ENCODE data around the gene FBXL3. TPM values are rescaled to one million over a fixed set of nuclear protein-coding genes. Genes with fewer than 3 reads are reported as not detected.

Gene FBXL3
- total and polyA plus RNA-seq, 2 experiments from 2014 or later, result 5.0 to 14.6 TPM

GRCh38 chr13:76969488-76970365, 57.2 kb downstream of the FBXL3 start:
- Mint-ChIP-seq H3K27me3 (ENCODE audit: insufficient read depth, low read depth, poor library complexity) (peaks cover 2% of the 10 kb centered on the region), H3K9me3 (no peaks in the 10 kb centered on the region), H3K4me3 (no peak overlapping the region), H3K36me3 (ENCODE audit: low read depth) (no peaks in the 10 kb centered on the region), H3K4me1 (peaks cover 10% of the 10 kb centered on the region; the same call in 1 of the 3 replicates), H3K27ac (no peak overlapping the region)
- Histone ChIP-seq H4K20me1 (replicated peaks; ENCODE audit: insufficient read depth) (no peaks in the 10 kb centered on the region), H3K9me2 (ENCODE audit: insufficient read depth) (peaks cover 5% of the 10 kb centered on the region; the same call in 1 of the 2 replicates), H3K27me3 (ENCODE audit: insufficient read depth) (no peaks in the 10 kb centered on the region), H3K27ac (ENCODE audit: low read depth) (no peak overlapping the region), H3K4me1 (ENCODE audit: insufficient read depth) (no peaks in the 10 kb centered on the region), H3F3A (replicated peaks; ENCODE audit: low read depth) (no peaks in the 10 kb centered on the region), H3K4me3 (no peak overlapping the region), H2AFZ (no peak overlapping the region), H3K36me3 (ENCODE audit: insufficient read depth) (no peaks in the 10 kb centered on the region), H3K79me2 (replicated peaks; ENCODE audit: insufficient read depth) (no peaks in the 10 kb centered on the region), H3K4me2 (no peak overlapping the region)
- ATAC-seq (no peak), DNase-seq (ENCODE audit: low spot score) (no peak)
- TF ChIP-seq POLR2AphosphoS5 (IDR thresholded peaks at IDR 0.05; ENCODE audit: low read depth) (no peak), CTCF (conservative IDR thresholded peaks at IDR 0.05; ENCODE audit: low read depth in 2 of 2) (no peak), EZH2phosphoT487 (IDR thresholded peaks at IDR 0.05; ENCODE audit: unreplicated experiment) (no peak), JUNB (IDR thresholded peaks at IDR 0.05; ENCODE audit: unreplicated experiment) (no peak), STAT1 (IDR thresholded peaks at IDR 0.05; ENCODE audit: unreplicated experiment) (no peak), ZNF114 (CRISPR knock-in tag; IDR thresholded peaks at IDR 0.05) (no peak), CREB1 (CRISPR knock-in tag; IDR thresholded peaks at IDR 0.05; ENCODE audit: low read depth) (no peak), ZNF331 (CRISPR knock-in tag; IDR thresholded peaks at IDR 0.05; ENCODE audit: low read depth) (no peak), ETS1 (IDR thresholded peaks at IDR 0.05) (no peak), NANOG (IDR thresholded peaks at IDR 0.05; ENCODE audit: borderline replicate concordance) (no peak), EZH2 (IDR thresholded peaks at IDR 0.05; ENCODE audit: low read depth, unreplicated experiment) (no peak)

GRCh38 chr13:76968041-76968440, 58.9 kb downstream of the FBXL3 start:
- no peak overlapping the region for H3K4me3 Mint-ChIP-seq
- ATAC-seq (no peak), DNase-seq (ENCODE audit: low spot score) (no peak)
- no peaks in the 10 kb centered on the region for H3K36me3 ChIP-seq (ENCODE audit: insufficient read depth)
- TF ChIP-seq CREB1 (CRISPR knock-in tag; IDR thresholded peaks at IDR 0.05; ENCODE audit: low read depth), result no peak
- no peak for TF ChIP-seq ZNF462 (CRISPR knock-in tag; IDR thresholded peaks at IDR 0.05)
- TF ChIP-seq NANOG (IDR thresholded peaks at IDR 0.05; ENCODE audit: borderline replicate concordance), result no peak
- TF ChIP-seq ZNF331 (CRISPR knock-in tag; IDR thresholded peaks at IDR 0.05; ENCODE audit: low read depth), result no peak
- H2AFZ ChIP-seq, result no peak overlapping the region
- no peak overlapping the region for H3K4me3 ChIP-seq
- H3K36me3 Mint-ChIP-seq (ENCODE audit: low read depth), result no peaks in the 10 kb centered on the region
- no peaks in the 10 kb centered on the region for H3K27me3 ChIP-seq (ENCODE audit: insufficient read depth)
- H3K9me3 Mint-ChIP-seq, result no peaks in the 10 kb centered on the region
- H3K9me2 ChIP-seq (ENCODE audit: insufficient read depth), result no peaks in the 10 kb centered on the region
- no peak overlapping the region for H3K27ac ChIP-seq (ENCODE audit: low read depth)
- H3K27me3 Mint-ChIP-seq (ENCODE audit: insufficient read depth, low read depth, poor library complexity), result peaks cover 2% of the 10 kb centered on the region
- no peak overlapping the region for H3K4me2 ChIP-seq
- H3K4me1 Mint-ChIP-seq, result no peaks in the 10 kb centered on the region
- no peaks in the 10 kb centered on the region for H3F3A ChIP-seq (replicated peaks; ENCODE audit: low read depth)
- no peak overlapping the region for H3K27ac Mint-ChIP-seq
- no peaks in the 10 kb centered on the region for H3K4me1 ChIP-seq (ENCODE audit: insufficient read depth)
- no peaks in the 10 kb centered on the region for H4K20me1 ChIP-seq (replicated peaks; ENCODE audit: insufficient read depth)
- H3K79me2 ChIP-seq (replicated peaks; ENCODE audit: insufficient read depth), result no peaks in the 10 kb centered on the region
